Breast epithelium (tissue), 4 donors: ENCODE results near the gene MCM9. TPM values are rescaled to one million over a fixed set of nuclear protein-coding genes. Genes with fewer than 3 reads are reported as not detected.

Experiments used
- DNase-seq, 2 donors: peaks; one replicate each; pipeline ENCODE4 v3.0.0-alpha.2; 2019; ENCODE audit warnings: low spot score in 2 of 2
- H3K27ac ChIP-seq, 2 donors: fragments of 200-600 bp; sonication (generic) in 1 of 2; one replicate each; pipeline ENCODE4 v1.5.1; 2016 to 2019; ENCODE audit warnings: mild to moderate bottlenecking in 1 of 2
- H3K27me3 ChIP-seq, 2 donors: fragments of 200-600 bp; sonication (generic) in 1 of 2; one replicate each; pipeline versions ENCODE4 v1.5.1 to v1.6.0; 2017 to 2019; ENCODE audit warnings: control low read depth in 1 of 2, mild to moderate bottlenecking in 1 of 2
- H3K36me3 ChIP-seq: fragments of 200-600 bp; one replicate; pipeline ENCODE4 v1.5.1; 2019
- H3K4me1 ChIP-seq, 2 donors: fragments of 200-600 bp; sonication (generic); one replicate each; pipeline ENCODE4 v1.5.1; 2016 to 2019; ENCODE audit warnings: control low read depth in 1 of 2
- H3K4me3 ChIP-seq, 3 donors: fragments of 200-600 bp; sonication (generic); 1 replicate in 2 of 3; 2 replicates in 1 of 3; pipeline ENCODE4 v1.5.1; 2016 to 2019; ENCODE audit warnings: mild to moderate bottlenecking in 3 of 3, moderate library complexity in 2 of 3
- H3K9me3 ChIP-seq, 2 donors: fragments of 200-600 bp; sonication (generic) in 1 of 2; one replicate each; pipeline ENCODE4 v1.5.1; 2016 to 2019; ENCODE audit warnings: control low read depth in 1 of 2
- POLR2A ChIP-seq: fragments of 450-650 bp; IDR thresholded peaks from one replicate; pipeline ENCODE4 v1.6.1; 2016; ENCODE audit warnings: antibody characterized with exemption, mild to moderate bottlenecking, moderate library complexity
- POLR2AphosphoS5 ChIP-seq, 3 donors: sonication (generic); formaldehyde crosslinking; IDR thresholded peaks; one replicate each; pipeline ENCODE4 v1.6.1; 2017; ENCODE audit warnings: antibody characterized with exemption in 3 of 3
- intact Hi-C: fragments of 100-400 bp; cut with DNase I; formaldehyde crosslinking; loops from one replicate; pipeline ENCODE4 v1.15.1; 2023; ENCODE audit warnings: low total_unique reads
- total RNA-seq, 3 donors: library from RNA; depleted of rRNA; stranded (reverse); fragments of >200 nt; gene quantifications; one replicate each; pipeline ENCODE4 v1.1.0, GENCODE V29; 2016
- TF ChIP-seq, protein P1 (sequence below), 3 donors: fragments of 450-650 bp; IDR thresholded peaks; one replicate each; pipeline ENCODE4 v1.5.1; 2016 to 2017; ENCODE audit warnings: antibody characterized with exemption in 3 of 3, mild to moderate bottlenecking in 3 of 3, moderate library complexity in 3 of 3

MCM9 gene
- total RNA-seq, 3 donors from 2014 or later: 17.9 to 40.5 (median 33.4) TPM

DNA sequence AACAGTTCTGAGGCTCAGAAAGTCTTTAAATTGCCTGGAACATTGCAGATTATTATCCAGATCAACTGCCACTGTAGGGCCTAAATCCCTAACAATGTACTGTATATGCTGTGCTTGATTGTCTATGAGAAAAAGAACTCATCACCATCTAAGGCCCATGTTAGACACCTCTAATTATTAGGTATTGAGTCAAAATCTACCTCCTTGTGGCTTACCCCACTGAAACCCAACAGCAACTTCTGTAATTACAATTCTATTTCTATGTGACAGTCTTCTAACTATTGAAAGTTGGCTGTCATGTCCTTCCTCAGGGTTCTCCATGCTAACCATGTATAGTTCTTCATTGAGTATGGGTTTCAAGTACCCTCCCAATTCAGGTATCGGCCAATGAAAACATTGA lies 13.9 kb downstream of the MCM9 start:
- Histone ChIP-seq H3K4me1 (no peaks in the 10 kb centered on the region), H3K27ac (no peak overlapping the region), H3K4me3 (no peak overlapping the region), H3K9me3 (no peaks in the 10 kb centered on the region), H3K27me3 (no peaks in the 10 kb centered on the region), H3K36me3 (no peaks in the 10 kb centered on the region)
- intact Hi-C loops: no loop called here
- TF ChIP-seq POLR2A: no peak
- TF ChIP-seq, protein P1, sequence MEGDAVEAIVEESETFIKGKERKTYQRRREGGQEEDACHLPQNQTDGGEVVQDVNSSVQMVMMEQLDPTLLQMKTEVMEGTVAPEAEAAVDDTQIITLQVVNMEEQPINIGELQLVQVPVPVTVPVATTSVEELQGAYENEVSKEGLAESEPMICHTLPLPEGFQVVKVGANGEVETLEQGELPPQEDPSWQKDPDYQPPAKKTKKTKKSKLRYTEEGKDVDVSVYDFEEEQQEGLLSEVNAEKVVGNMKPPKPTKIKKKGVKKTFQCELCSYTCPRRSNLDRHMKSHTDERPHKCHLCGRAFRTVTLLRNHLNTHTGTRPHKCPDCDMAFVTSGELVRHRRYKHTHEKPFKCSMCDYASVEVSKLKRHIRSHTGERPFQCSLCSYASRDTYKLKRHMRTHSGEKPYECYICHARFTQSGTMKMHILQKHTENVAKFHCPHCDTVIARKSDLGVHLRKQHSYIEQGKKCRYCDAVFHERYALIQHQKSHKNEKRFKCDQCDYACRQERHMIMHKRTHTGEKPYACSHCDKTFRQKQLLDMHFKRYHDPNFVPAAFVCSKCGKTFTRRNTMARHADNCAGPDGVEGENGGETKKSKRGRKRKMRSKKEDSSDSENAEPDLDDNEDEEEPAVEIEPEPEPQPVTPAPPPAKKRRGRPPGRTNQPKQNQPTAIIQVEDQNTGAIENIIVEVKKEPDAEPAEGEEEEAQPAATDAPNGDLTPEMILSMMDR (IDR thresholded peaks at IDR 0.05): no peak
- TF ChIP-seq POLR2AphosphoS5 (IDR thresholded peaks at IDR 0.05): no peak
- DNase-seq: no peak

DNA sequence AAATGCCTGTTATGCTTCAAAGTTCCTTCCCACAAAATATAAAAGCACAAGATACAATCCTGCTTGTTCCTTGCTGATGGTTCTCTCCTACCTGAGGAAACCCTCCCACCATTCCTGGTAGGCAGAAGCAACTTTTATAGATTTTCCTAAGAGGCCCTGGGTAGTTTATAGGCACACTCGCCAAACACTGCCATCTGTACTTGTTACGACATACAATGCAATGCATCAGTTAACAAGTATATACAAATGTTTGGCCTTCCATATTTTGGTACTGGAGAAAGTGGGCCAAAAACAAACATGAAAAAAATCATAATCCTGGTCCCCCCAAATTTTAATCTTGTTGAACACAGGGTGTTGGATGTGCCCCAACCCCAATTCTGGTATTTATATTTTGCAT lies 16.6 kb downstream of the MCM9 start:
- no peak for DNase-seq
- TF ChIP-seq POLR2A (no peak), POLR2AphosphoS5 (IDR thresholded peaks at IDR 0.05) (no peak)
- TF ChIP-seq, protein P1 (IDR thresholded peaks at IDR 0.05): no peak
- Histone ChIP-seq H3K36me3 (no peaks in the 10 kb centered on the region), H3K27ac (no peak overlapping the region), H3K9me3 (no peaks in the 10 kb centered on the region), H3K4me3 (no peak overlapping the region), H3K4me1 (no peaks in the 10 kb centered on the region), H3K27me3 (no peaks in the 10 kb centered on the region)
- intact Hi-C loops: no loop called here

DNA sequence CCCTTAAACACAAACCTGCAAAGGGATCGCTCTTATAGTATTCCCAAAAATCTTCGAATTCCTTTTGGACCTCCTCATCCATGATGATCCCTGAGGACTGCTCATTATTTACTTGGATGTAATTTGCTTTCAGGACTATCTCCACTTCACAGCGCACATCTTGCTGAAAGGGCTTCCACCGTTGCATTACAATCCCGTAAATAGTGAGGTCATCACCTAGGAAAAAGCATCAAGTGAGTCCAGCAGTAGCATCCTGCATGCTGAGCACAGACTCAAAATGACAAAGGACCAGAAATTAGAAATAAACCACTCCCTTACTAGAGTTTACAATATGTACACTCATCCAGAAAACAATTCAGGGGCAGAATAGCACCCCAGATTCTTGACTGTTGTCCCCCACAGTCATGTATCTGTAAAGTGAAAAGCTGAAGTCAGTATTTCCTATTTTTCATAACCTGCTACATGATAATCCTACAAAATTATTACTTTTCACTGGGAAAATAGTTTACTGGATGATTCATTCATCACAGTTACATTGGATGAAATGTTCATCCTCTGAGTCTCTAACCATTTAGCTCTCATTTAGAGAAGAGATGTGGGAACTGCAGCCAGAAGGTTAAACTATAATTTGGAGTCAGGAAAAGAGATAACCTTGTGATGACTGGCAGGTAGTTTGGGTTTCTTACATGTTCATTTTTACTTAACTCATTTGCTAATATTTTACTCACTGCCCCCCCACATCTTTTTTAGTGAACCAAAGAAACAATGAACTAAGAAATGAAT lies 17.2 kb downstream of the MCM9 start:
- no peaks in the 10 kb centered on the region for H3K36me3 ChIP-seq
- no peak for DNase-seq
- H3K4me3 ChIP-seq: no peak overlapping the region
- no peak overlapping the region for H3K27ac ChIP-seq
- H3K27me3 ChIP-seq: no peaks in the 10 kb centered on the region
- H3K4me1 ChIP-seq: no peaks in the 10 kb centered on the region
- TF ChIP-seq POLR2AphosphoS5 (IDR thresholded peaks at IDR 0.05) (no peak), POLR2A (no peak)
- TF ChIP-seq, protein P1 (IDR thresholded peaks at IDR 0.05): no peak
- H3K9me3 ChIP-seq: no peaks in the 10 kb centered on the region
- intact Hi-C loops: no loop called here

DNA sequence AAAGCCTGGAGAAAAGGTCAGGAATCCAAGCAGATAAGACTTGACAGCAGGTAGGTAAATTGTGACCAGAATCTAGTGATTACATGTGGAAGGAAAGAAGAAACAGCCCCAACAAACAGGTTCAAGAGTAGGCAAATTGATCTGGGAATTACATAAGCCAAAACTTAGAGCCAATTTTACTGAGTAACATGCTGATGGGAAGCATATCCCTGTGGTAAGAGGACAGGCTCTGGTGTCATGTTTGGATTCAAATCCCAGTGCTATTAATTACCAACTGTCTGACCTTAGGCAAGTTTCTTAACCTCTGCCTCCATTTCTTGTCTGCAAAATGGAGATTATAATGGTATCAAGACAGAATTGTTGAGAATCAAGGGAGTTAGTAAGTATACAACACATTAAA lies 20.4 kb downstream of the MCM9 start:
- Histone ChIP-seq H3K36me3 (no peaks in the 10 kb centered on the region), H3K4me1 (no peaks in the 10 kb centered on the region), H3K27me3 (no peaks in the 10 kb centered on the region), H3K27ac (no peak overlapping the region), H3K9me3 (no peaks in the 10 kb centered on the region), H3K4me3 (no peak overlapping the region)
- no peak for TF ChIP-seq POLR2AphosphoS5 (IDR thresholded peaks at IDR 0.05)
- TF ChIP-seq POLR2A: no peak
- TF ChIP-seq, protein P1 (IDR thresholded peaks at IDR 0.05): no peak
- no peak for DNase-seq
- intact Hi-C loops: no loop called here

DNA sequence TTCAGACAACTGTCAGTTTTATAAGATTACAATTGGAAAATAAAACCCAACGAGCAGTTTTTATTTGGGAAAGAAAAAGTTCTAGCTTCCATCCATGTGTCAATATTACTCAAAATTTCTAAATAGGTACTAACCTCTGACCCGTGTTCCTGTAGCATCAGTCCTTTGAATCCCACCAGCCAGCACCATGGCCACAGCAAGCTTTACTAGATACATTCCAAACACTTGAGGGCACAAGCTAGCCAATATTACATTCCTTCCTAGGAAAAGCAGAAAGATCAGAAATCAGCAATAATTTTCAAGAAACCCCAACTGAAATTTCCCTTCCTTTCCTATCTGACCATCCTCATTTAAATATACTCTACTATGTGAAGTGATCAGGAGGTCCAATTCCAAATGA lies 21.8 kb downstream of the MCM9 start:
- Histone ChIP-seq H3K4me3 (no peak overlapping the region), H3K36me3 (peaks cover 6% of the 10 kb centered on the region), H3K27ac (no peak overlapping the region), H3K4me1 (no peaks in the 10 kb centered on the region), H3K9me3 (no peaks in the 10 kb centered on the region), H3K27me3 (no peaks in the 10 kb centered on the region)
- TF ChIP-seq POLR2AphosphoS5 (IDR thresholded peaks at IDR 0.05) (no peak), POLR2A (no peak)
- TF ChIP-seq, protein P1 (IDR thresholded peaks at IDR 0.05): no peak
- no peak for DNase-seq
- intact Hi-C loops: no loop called here
